Measurements from ENCODE around the gene SHMT2.

DNA sequence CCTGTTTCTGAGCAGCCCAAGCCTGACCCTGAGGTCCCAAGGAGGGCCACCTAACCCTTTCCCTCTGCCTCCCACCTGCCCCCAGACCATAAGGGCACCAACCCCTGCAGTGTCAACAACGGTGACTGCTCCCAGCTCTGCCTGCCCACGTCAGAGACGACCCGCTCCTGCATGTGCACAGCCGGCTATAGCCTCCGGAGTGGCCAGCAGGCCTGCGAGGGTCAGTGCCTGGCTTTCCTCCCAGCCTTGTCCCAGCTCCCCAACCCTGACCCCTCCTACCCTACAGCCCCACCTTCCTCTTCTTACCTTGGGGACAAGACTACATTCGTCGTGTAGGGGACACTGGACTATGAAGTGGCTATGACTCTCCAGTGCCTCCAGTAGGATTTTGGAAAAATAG, 48.4 kb upstream of the SHMT2 start:
- TF ChIP-seq, protein P1, sequence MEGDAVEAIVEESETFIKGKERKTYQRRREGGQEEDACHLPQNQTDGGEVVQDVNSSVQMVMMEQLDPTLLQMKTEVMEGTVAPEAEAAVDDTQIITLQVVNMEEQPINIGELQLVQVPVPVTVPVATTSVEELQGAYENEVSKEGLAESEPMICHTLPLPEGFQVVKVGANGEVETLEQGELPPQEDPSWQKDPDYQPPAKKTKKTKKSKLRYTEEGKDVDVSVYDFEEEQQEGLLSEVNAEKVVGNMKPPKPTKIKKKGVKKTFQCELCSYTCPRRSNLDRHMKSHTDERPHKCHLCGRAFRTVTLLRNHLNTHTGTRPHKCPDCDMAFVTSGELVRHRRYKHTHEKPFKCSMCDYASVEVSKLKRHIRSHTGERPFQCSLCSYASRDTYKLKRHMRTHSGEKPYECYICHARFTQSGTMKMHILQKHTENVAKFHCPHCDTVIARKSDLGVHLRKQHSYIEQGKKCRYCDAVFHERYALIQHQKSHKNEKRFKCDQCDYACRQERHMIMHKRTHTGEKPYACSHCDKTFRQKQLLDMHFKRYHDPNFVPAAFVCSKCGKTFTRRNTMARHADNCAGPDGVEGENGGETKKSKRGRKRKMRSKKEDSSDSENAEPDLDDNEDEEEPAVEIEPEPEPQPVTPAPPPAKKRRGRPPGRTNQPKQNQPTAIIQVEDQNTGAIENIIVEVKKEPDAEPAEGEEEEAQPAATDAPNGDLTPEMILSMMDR (IDR thresholded peaks at IDR 0.05; ENCODE audit: insufficient read depth, low read depth, low read length): no peak
- TF ChIP-seq EZH2 (IDR thresholded peaks at IDR 0.05; ENCODE audit: insufficient read depth, low read length): no peak
